Kidney tubule cell (primary cell): Measurements from ENCODE around the gene GTSE1.
A peak's percentile ranks its signal among the peaks of the same experiment; 100 is the strongest.
"Not testable (repeated sequence)": the region's sequence is repeated elsewhere in the genome, so short reads cannot be mapped to it uniquely, and the experiment has no call there.

Experiments used
- DNase-seq: peaks from one replicate; pipeline ENCODE4 v3.0.0-alpha.2; 2018; ENCODE audit warnings: low spot score

GTSE1 gene

DNA sequence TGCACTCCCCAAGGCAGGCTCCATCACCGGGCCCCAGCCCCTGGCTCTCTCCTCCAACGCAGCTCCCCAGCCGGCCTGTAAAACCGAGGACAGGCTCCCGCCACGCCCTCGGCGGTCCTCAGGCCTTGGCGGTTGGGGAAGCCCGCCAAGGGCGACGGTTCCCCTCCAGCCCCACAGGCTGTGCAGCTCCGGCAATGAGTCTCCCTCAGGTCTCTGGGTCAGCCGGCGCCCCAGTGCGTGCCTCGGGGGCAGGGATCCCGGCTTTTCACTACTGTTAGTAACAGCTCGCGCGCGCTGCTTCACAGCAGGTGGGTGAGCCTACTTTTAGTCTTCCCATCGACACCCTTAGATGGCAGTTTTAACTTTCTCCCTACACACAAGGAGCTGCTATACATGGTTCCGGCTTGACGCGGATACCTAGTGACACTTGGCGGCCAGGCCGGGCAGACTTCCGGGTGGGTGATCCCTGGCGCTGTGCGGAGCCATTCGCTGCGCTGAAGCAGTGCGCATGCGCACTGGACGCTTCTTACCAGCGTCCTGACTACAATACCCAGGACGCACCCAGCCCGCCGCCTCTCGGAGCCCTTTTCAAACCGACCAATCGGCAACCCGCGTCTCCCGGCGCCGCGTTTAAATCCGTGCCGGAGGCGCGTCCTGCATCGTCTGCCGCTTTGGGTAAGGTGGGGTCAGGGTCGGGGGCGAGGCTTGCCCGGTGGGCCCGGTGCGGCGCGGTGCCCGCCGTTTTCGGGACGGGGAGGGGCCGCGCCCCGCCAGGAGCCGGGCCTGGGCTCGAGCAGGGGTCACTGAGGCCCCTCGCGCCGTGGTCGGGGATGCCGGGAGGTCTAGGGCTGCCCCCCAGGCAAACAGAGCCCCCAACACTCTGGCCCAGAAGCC lies at the start of gene GTSE1:
TSS of gene GTSE1 (plus strand) at position 614 of the 894 bp plus-strand sequence. CDS start 531 bp downstream, outside the sequence.
- DNase-seq = peak; percentile 98

GRCh38 chr22:46247443-46247975 lies 49.2 kb upstream of the GTSE1 start:
- DNase-seq = no peak

DNA sequence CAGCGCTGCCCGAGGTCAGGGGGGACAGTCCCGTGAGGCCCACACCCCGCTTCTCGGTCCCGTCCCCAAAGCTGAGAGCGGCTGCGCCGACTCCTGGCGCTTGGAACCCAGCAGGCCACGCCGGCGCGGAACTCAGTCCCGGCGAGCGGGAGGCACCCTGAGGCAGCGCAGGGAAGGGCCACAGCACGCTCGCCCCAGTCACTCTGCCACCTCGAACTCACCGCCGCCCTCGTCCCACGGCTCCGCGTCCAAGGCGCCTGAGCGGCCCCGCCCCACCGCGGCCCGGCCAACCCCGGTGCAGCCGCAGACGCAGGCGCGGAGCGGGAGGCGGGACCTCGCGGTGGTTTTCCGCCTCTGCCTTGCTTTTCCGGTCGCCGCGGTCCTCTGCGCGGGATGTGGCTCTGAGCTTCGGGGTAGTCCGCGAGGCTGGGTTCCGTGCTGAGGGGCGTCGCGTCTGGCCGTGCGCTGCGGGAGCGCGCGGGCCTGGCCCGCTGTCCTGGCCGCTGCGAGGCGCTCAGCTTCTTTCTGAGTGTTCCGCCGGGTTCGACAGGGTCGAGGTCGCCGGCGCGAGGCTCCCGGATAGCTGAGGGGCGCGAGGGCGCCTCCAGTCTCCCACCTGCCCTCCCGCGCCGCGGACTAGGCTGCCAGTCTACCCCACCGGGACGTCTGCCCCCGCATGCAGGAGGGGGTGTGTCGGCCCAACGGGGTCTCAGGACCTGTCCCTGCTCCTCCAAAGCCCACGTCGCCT lies 46.5 kb upstream of the GTSE1 start, which contains the start of gene CDPF1:
TSS of gene CDPF1 (minus strand) at position 259 of the 748 bp plus-strand sequence. CDS start 2,009 bp downstream, outside the sequence.
- peak; percentile 90 for DNase-seq

DNA sequence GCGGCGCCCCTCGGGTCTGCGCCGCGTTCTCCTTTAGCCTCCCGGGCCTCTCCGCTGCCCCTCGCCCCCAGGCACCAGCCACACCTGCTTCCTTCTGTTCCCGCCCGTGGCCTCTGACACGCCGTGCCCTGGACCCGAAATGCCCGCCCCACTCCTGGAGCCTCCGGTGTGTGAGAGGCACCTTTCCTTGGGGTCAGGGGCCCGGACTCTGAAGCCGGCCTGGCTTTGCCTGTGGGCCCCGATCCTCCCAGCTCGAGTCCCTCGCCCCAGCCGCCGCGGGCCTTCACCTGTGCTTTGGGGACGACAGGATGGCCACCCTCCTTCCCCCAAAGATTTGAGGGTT lies 45.9 kb upstream of the GTSE1 start:
- DNase-seq = no peak

DNA sequence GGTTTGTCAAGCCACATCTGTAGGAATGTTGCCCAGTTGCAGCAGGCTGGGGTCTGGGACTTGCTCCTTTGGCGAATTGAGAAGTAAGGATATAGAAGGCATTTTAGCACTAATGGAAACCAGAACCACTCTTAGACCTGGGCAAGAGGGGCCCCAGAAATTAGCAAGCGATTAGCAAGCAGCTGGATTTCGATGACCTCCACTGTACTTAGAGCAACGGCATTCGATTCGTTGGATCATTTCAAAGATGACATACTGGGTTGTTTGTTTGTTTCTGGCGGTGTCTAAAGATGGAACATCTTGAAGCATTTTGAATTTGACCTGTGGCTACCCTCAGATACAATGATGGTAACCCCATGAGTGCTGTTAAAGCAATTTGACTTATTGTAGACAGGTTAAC lies 45.4 kb upstream of the GTSE1 start:
- DNase-seq = no peak

DNA sequence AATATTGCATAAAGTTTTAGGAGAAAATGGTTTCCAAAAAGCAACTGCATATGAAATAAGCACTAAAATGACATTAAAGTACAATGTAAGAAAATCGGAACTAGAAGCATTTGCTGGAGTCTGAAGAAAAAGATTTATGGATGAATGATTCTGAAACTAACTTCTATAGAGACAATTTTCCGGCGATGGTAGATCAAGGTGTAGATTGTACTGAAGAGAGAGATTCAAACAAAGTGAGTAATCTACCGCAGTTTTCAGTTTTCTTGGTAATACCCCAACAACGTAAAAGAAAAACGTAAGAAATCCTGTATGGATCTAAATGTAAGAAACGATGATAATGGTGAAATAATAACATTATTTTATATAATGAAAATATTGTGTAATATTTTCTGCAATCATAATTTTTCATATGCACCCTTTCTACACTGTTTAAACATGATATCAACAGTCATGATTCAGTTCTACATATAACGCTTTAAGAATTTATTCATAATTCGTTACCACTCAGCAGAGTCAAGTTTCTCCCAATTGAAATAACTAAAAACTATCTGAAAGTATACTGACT lies 44.8 kb upstream of the GTSE1 start:
- DNase-seq = no peak

DNA sequence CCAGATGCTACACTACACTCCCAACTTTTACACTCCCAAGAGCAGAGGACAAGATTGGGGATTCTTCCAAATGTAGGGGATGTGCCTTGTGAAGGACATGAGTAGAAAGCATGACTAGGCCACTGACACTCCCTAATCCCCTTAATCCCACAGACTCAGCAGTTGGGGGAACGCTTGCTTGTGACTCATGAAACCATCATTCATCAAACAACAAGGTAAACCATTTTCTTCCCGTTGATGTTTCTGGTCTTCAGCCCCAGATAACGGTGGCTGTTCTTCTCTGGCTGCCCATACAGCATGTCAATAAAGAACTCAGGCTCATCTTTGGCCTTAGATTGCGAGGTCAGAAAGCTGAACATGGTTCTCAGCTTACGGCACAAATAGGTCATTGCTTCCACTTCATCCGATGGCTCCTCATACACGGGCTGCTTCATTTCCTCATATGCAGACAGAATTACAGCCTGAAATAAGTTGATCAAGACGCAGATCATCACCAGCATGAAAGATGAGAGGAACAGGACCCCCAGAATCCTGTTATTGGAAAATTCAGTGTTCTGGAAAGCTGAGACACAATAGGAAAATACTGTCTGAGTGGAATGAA lies 40.2 kb upstream of the GTSE1 start:
- DNase-seq = peak; percentile 5

DNA sequence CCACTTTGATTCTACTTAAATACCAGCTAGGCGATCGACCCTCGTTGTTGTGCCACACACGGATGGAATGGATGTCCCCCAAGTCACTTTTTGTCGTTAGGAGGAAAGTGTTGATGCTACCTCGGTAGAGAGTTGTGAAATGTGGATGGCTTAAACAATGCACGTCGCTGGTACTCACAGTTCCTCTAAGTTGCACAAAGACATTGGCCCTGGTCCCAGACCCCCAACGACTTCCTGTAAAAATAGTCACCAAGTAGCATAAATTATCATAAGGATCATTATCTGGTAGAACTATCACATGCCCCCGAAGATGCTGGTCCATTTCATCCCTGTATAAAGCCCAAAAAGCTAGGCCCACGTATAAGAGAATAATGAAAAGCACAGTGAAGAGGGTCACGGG lies 37.3 kb upstream of the GTSE1 start:
- DNase-seq = no peak

DNA sequence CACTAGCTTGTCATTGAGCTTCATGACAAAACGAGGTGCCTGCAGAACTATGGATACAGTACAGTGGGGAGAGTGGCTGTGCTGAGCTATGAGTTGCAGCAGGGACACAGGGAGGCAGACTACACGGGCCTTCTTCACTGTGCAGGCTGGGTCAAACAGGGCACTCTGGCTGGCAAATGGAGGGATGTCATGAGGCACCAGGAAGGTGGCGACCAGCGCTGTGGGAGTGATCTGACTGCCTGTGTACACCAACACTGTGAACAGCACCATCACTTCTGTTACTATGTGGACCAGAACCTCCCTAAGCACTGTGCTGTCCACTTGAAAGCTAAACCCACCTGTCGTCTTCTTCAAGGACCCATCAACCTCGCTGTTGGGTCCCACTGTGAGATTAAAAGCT lies 36.6 kb upstream of the GTSE1 start:
- no peak for DNase-seq

DNA sequence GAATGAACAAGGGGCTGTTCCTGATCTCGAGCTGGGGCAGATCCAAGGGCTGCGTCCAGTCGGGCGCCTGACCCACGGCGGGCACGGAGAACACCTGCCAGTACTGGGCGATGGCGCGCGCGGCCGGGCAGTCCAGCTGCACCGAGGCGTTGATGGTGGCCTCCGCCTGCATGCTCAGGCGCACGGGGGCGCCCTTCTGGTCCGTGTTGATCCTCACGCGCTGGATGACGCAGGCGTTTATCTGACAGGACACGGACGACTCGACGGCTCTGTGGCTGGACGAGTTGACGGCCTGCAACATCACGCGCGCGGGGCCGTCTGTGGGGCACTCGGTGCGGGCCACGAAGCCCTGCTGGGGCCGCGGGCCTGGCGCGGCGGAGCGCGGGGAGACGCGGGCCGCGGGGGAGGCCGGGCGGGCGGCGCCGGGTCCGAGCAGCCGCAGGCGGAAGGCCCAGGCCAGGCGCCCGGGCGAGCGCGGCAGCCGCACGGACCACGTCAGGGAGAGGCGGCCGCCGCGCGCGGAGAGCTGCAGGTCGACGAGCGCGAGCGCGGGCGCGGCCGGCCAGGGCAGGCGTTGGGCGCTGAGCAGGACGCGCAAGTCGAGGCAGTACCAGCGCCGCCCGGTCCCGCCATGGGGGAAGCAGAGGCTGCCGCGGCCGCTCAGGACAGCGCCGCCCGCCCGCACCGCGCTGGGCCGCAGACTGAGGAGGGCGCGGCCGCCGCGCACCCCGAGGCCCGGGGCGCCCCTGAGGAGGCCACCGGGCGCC lies 34.0 kb upstream of the GTSE1 start:
- peak; percentile 20 for DNase-seq

DNA sequence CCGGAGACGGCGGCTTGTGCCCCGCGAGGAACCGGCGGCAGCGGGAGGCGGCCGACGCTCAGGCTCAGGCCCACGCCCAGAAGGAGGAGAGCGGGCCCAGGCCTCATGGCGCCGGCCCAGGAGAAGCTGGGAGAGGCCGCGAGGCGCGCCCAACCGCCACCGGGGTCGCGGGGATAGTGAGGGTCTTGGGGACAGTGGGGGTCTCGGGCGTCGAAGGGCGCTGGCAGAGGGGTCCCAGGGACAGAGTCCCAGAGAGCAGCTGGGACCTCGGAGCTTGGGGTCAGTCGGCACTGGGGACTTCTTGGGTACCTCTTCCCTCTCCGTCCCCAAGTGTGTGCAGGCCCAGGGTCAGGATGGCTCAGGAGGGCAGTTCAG lies 33.5 kb upstream of the GTSE1 start, which contains the start of gene PKDREJ:
TSS of gene PKDREJ (minus strand) at position 128 of the 375 bp plus-strand sequence. CDS start at position 107, 21 bp downstream.
- no peak for DNase-seq

- not testable (repeated sequence) for DNase-seq
These were observed 32.1 kb upstream of the GTSE1 start for GRCh38 chr22:46264520-46264919.

DNA sequence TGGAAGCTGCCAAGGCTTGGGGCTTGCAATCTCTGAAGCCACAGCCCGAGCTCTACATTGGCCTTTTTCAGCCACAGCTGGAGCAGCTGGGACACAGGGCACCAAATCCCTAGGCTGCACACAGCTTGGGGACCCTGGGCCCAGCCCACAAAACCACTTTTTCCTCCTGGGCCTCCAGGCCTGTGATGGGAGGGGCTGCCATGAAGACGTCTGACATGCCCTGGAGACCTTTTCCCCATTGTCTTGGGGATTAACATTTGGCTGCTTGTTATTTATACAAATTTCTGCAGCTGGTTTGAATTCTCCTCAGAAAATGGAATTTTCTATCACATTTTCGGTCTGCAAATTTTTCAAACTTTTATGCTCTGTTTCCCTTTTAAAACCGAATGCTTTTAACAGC lies 31.0 kb upstream of the GTSE1 start:
- DNase-seq = not testable (repeated sequence)

- DNase-seq = peak; percentile 84
These were observed 29.0 kb upstream of the GTSE1 start, which contains the start of gene TTC38 for GRCh38 chr22:46267431-46268279. Gene TTC38, plus strand, starts transcription at chr22:46268008. Its CDS starts 32 bp downstream, at chr22:46268040.

GRCh38 chr22:46269564-46269963 lies 27.1 kb upstream of the GTSE1 start:
- DNase-seq = no peak

DNA sequence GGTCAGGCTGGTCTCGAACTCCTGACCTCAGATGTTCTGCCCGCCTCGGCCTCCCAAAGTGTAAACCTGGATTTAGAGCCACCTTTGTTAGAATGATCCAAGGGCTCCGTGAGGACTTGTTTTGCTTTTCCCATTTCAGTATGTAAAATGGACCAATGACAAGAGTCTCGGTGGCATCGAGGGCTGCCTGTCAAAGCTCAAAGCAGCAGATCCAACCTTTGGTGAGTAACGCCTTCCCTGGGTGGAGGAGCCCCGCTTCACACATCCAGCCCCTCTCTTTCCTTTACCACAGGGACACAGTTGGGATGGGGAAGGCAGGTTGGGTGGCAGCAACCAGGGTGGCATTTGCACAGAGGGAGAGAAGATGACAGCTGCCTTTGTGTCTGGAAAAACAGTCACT lies 24.5 kb upstream of the GTSE1 start:
- no peak for DNase-seq

DNA sequence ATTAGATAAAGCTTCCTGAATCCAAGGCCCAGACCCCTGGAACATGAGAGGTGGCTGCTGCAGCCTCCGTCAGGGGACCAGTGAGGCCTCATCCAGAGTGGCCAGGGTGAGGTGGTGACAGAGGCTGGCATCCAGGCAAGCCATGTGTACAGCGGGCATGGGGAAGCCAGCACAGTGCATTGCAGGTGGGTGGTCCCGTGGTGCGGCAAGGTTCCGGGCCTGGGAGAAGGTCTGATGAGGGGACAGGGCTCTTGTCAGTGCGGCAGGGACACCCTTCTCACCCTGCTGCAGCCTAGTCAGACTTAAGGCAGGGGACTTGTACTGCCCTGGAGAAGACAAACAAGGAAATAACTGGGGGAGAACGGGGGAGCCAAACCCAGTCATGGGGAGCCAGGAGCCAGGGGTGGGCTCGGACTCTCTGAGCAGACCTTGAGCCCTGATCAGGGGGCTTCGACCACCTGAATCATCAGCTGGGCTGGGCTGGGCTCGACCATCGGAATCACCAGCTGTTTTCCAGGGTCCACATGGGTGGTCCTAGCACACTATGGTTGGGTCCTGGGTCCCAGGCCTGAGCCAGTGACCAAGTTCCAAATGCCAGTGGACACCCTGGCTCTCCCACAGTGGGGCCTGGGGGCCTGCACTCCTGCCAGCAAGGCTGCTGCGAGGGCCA lies 23.8 kb upstream of the GTSE1 start:
- DNase-seq = no peak

DNA sequence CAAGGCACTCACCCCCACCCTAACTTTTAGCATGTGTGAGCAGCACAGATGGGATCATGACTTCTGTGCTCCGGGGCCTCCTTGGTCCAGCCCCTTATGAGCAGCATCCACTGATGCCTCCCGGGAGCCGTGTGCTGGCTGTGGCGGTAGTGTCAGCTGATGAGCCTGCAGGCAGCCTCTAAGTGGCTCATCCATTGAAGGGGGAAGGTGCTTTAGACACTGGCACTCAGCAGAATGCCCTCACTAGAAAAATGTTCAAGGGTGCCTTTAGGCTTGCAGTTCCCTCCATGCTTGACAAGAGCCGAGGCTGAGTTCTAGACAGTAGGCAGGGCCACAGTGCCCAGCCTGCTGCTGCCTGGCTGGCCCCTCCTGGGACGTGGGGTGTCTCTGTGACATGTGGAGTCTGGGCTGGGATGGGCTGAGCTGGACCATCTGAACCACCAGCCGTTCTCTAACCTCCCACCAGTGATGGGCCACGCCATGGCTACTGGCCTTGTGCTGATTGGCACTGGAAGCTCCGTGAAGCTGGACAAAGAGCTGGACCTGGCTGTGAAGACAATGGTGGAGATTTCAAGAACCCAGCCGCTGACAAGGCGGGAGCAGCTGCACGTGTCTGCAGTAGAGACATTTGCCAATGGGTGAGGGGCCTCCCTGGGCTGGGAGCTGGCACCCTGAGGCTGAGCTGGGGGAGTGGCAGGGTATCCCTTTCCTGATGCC lies 23.1 kb upstream of the GTSE1 start:
- DNase-seq = no peak

GRCh38 chr22:46274381-46274780 lies 22.3 kb upstream of the GTSE1 start:
- no peak for DNase-seq
